Ramos (cell line): ENCODE results near the gene C19orf25.

Source experiments
- in situ Hi-C: fragments of 300-500 bp; cut with MboI; formaldehyde crosslinking; loops from one replicate; pipeline ENCODE4 v1.14.3; 2022; ENCODE audit warnings: low sequenced_read_pairs; ENCODE audit not compliant: unreplicated experiment

C19orf25 gene

GRCh38 chr19:1468274-1468820 lies 10.7 kb downstream of the C19orf25 start:
- in situ Hi-C loops, result no loop called here

- in situ Hi-C loops, result no loop called here
Observed at GRCh38 chr19:1467490-1468273, 11.3 kb downstream of the C19orf25 start.

- in situ Hi-C loops, result no loop called here
Observed at GRCh38 chr19:1467215-1467489, 11.9 kb downstream of the C19orf25 start.

- in situ Hi-C loops, result no loop called here
Observed at GRCh38 chr19:1466461-1467214, 12.4 kb downstream of the C19orf25 start.

- in situ Hi-C loops, result no loop called here
Observed at GRCh38 chr19:1466018-1466460, 13.0 kb downstream of the C19orf25 start.

- in situ Hi-C loops, result no loop called here
Observed at GRCh38 chr19:1465191-1466016, 13.6 kb downstream of the C19orf25 start.

- in situ Hi-C loops, result no loop called here
Observed at GRCh38 chr19:1461862-1462261, 17.2 kb downstream of the C19orf25 start.

- in situ Hi-C loops, result no loop called here
Observed at GRCh38 chr19:1460033-1460995, 18.7 kb downstream of the C19orf25 start.

- in situ Hi-C loops, result no loop called here
Observed at GRCh38 chr19:1459479-1459878, 19.5 kb downstream of the C19orf25 start.

GRCh38 chr19:1457892-1458291 lies 21.1 kb downstream of the C19orf25 start:
- in situ Hi-C loops, result no loop called here

- in situ Hi-C loops, result no loop called here
Observed at GRCh38 chr19:1457031-1457739, 21.8 kb downstream of the C19orf25 start.

GRCh38 chr19:1456121-1456900 lies 22.7 kb downstream of the C19orf25 start:
- in situ Hi-C loops, result no loop called here

- in situ Hi-C loops, result no loop called here
Observed at GRCh38 chr19:1455336-1456120, 23.5 kb downstream of the C19orf25 start.

GRCh38 chr19:1455002-1455335 lies 24.0 kb downstream of the C19orf25 start:
- in situ Hi-C loops, result no loop called here

- in situ Hi-C loops, result no loop called here
Observed at GRCh38 chr19:1453525-1454364, 25.3 kb downstream of the C19orf25 start.

- in situ Hi-C loops, result no loop called here
Observed at GRCh38 chr19:1452802-1453524, 26.1 kb downstream of the C19orf25 start.
